Activated CD8-positive, alpha-beta memory T cell treated with anti-CD3 and anti-CD28 coated beads, Interleukin-2, amount 10 ng/mL, durations not matched to agents 7 days and 5 days (primary cell): ENCODE data around the gene LMNTD1. TPM values are rescaled to one million over a fixed set of nuclear protein-coding genes. Genes with fewer than 3 reads are reported as not detected.

Experiments used
- ATAC-seq: fragments of 150-1000 bp; cut with Tn5 transposase; one replicate; pipeline ENCODE4 v1.10.0; 2021; ENCODE audit warnings: moderate library complexity
- CTCF ChIA-PET: fragments of 350-600 bp; sonication (Branson Sonifier 250); formaldehyde crosslinking; loops from one replicate; lab custom pipeline; 2021; ENCODE audit warnings: antibody characterized with exemption; lab: Charles Lee
- DNase-seq: peaks from one replicate; pipeline ENCODE4 v3.0.0-alpha.2; 2020
- H3K27ac Mint-ChIP-seq: one replicate; pipeline ENCODE4 v1.8.0; 2021; ENCODE audit warnings: mild to moderate bottlenecking, mixed read lengths
- H3K27me3 Mint-ChIP-seq: one replicate; pipeline ENCODE4 v1.8.0; 2021; ENCODE audit warnings: mixed read lengths
- H3K36me3 Mint-ChIP-seq: one replicate; pipeline ENCODE4 v1.8.0; 2021; ENCODE audit warnings: mild to moderate bottlenecking, mixed read lengths
- H3K4me1 Mint-ChIP-seq: one replicate; pipeline ENCODE4 v1.8.0; 2021; ENCODE audit warnings: mixed read lengths
- H3K4me3 Mint-ChIP-seq: one replicate; pipeline ENCODE4 v1.8.0; 2021; ENCODE audit warnings: mild to moderate bottlenecking, moderate library complexity, mixed read lengths
- H3K9me3 Mint-ChIP-seq: one replicate; pipeline ENCODE4 v1.8.0; 2022; ENCODE audit warnings: low read depth, mixed read lengths
- total RNA-seq, 2 experiments: library from RNA; stranded (reverse); gene quantifications; one replicate each; pipeline ENCODE4 v1.2.3, GENCODE V29; 2021

LMNTD1 gene
- total RNA-seq, 2 experiments from 2014 or later = not detected

DNA sequence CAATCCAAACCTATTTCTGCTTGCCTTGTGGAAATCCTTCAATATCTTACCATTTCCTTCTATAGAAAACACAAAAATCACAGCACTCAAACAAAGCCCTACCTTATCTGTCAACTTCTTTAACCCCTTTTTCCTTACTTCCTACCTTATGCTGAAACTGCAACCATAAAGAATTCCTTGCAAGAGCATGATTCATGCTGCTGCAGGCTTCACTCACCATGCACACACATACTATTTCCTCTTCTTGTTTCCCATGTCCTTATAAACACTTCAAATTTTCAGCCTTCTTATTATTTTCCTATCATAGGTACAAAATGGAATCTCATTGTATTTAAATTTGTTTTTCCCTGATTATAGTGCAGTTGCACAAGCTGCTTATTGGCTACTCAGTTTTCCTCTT lies 23.3 kb downstream of the LMNTD1 start:
- ATAC-seq (no peak), DNase-seq (no peak)
- H3K9me3 Mint-ChIP-seq = no peaks in the 10 kb centered on the region
- H3K36me3 Mint-ChIP-seq = no peaks in the 10 kb centered on the region
- CTCF ChIA-PET = no interaction called here
- no peaks in the 10 kb centered on the region for H3K4me1 Mint-ChIP-seq
- H3K27ac Mint-ChIP-seq = no peak overlapping the region
- peaks cover 6% of the 10 kb centered on the region for H3K27me3 Mint-ChIP-seq
- no peak overlapping the region for H3K4me3 Mint-ChIP-seq

DNA sequence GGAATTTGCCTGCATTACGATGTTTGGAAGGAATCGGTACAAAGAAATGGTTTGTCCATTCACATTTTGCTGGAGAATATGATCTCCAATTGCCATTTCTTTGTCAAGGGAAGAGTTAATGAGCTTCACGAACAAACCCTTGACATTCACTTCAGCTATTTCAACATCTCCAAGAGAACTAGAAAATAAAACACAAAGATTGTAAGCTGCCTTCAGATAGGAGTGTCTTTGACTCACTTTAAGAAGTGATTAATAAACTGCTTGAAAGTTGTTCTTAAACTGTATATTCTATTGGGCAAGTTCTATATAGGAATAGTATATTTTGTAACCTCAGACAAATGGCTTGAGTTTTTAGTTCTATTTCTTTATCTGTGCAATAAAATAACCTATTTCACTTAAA lies 26.3 kb downstream of the LMNTD1 start:
- Mint-ChIP-seq H3K9me3 (no peaks in the 10 kb centered on the region), H3K27me3 (peaks cover 2% of the 10 kb centered on the region), H3K36me3 (no peaks in the 10 kb centered on the region), H3K4me1 (no peaks in the 10 kb centered on the region), H3K4me3 (no peak overlapping the region), H3K27ac (no peak overlapping the region)
- DNase-seq (no peak), ATAC-seq (no peak)
- CTCF ChIA-PET = no interaction called here

GRCh38 chr12:25524366-25524765 lies 28.7 kb downstream of the LMNTD1 start:
- H3K9me3 Mint-ChIP-seq = no peaks in the 10 kb centered on the region
- ATAC-seq (no peak), DNase-seq (no peak)
- CTCF ChIA-PET = no interaction called here
- no peaks in the 10 kb centered on the region for H3K36me3 Mint-ChIP-seq
- H3K27ac Mint-ChIP-seq = no peak overlapping the region
- H3K4me1 Mint-ChIP-seq = no peaks in the 10 kb centered on the region
- H3K4me3 Mint-ChIP-seq = no peak overlapping the region
- peaks cover 9% of the 10 kb centered on the region for H3K27me3 Mint-ChIP-seq

- CTCF ChIA-PET = no interaction called here
- DNase-seq = no peak
- H3K4me1 Mint-ChIP-seq = peaks cover 12% of the 10 kb centered on the region
Observed at GRCh38 chr12:25521625-25522256, 31.3 kb downstream of the LMNTD1 start.

GRCh38 chr12:25518512-25518911 lies 34.6 kb downstream of the LMNTD1 start:
- H3K9me3 Mint-ChIP-seq = no peaks in the 10 kb centered on the region
- ATAC-seq (peak; percentile 33), DNase-seq (no peak)
- H3K4me3 Mint-ChIP-seq = no peak overlapping the region
- no peaks in the 10 kb centered on the region for H3K36me3 Mint-ChIP-seq
- H3K4me1 Mint-ChIP-seq = peaks cover 12% of the 10 kb centered on the region
- CTCF ChIA-PET = no interaction called here
- peaks cover 19% of the 10 kb centered on the region for H3K27me3 Mint-ChIP-seq
- no peak overlapping the region for H3K27ac Mint-ChIP-seq

More at GRCh38 chr12:25521625-25522256, 31.3 kb downstream of the LMNTD1 start:
- H3K4me3 Mint-ChIP-seq = no peak overlapping the region
- no peaks in the 10 kb centered on the region for H3K36me3 Mint-ChIP-seq
- H3K27me3 Mint-ChIP-seq = peaks cover 14% of the 10 kb centered on the region
- no peaks in the 10 kb centered on the region for H3K9me3 Mint-ChIP-seq
- no peak for ATAC-seq
- no peak overlapping the region for H3K27ac Mint-ChIP-seq

GRCh38 chr12:25504744-25505143 lies 48.3 kb downstream of the LMNTD1 start:
- no peak for ATAC-seq
- H3K36me3 Mint-ChIP-seq = no peaks in the 10 kb centered on the region
- no peak overlapping the region for H3K27ac Mint-ChIP-seq
- DNase-seq = no peak
- no peaks in the 10 kb centered on the region for H3K4me1 Mint-ChIP-seq
- H3K9me3 Mint-ChIP-seq = no peaks in the 10 kb centered on the region
- no peak overlapping the region for H3K4me3 Mint-ChIP-seq
- H3K27me3 Mint-ChIP-seq = peaks cover 12% of the 10 kb centered on the region
- CTCF ChIA-PET = no interaction called here

GRCh38 chr12:25503666-25504065 lies 49.4 kb downstream of the LMNTD1 start:
- no peaks in the 10 kb centered on the region for H3K9me3 Mint-ChIP-seq
- DNase-seq = no peak
- no peak overlapping the region for H3K27ac Mint-ChIP-seq
- H3K4me3 Mint-ChIP-seq = no peak overlapping the region
- H3K4me1 Mint-ChIP-seq = no peaks in the 10 kb centered on the region
- CTCF ChIA-PET = no interaction called here
- H3K36me3 Mint-ChIP-seq = no peaks in the 10 kb centered on the region
- H3K27me3 Mint-ChIP-seq = peaks cover 12% of the 10 kb centered on the region
- ATAC-seq = no peak

DNA sequence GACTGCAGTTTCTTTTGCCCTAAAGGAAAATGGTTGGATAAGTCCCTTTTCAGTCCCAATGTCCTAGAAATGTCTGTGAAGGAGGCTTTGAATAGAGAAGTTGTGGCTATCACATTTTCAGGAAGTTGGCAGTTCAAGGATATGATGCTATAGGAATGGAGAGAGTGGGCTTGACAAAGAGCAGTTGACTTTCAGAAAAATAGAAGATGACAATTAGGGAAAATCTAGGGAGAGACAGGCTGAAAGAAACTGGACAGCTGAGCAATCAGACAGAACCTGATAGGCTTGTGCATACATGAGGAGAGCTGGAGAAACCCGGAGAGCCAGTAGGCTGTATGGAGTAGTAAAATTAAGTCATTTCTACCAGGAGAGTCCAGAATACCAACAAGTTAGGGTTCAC lies 50.5 kb downstream of the LMNTD1 start:
- CTCF ChIA-PET = no interaction called here
- no peaks in the 10 kb centered on the region for H3K9me3 Mint-ChIP-seq
- H3K4me3 Mint-ChIP-seq = no peak overlapping the region

GRCh38 chr12:25502118-25502517 lies 51.0 kb downstream of the LMNTD1 start:
- no peak overlapping the region for H3K4me3 Mint-ChIP-seq
- no peaks in the 10 kb centered on the region for H3K4me1 Mint-ChIP-seq
- no peaks in the 10 kb centered on the region for H3K9me3 Mint-ChIP-seq
- no peak for ATAC-seq
- H3K27me3 Mint-ChIP-seq = peaks cover 12% of the 10 kb centered on the region
- H3K27ac Mint-ChIP-seq = no peak overlapping the region
- no peak for DNase-seq
- H3K36me3 Mint-ChIP-seq = no peaks in the 10 kb centered on the region
- CTCF ChIA-PET = no interaction called here

More for the DNA sequence above, 50.5 kb downstream of the LMNTD1 start:
- H3K36me3 Mint-ChIP-seq = no peaks in the 10 kb centered on the region
- no peak for DNase-seq
- no peak for ATAC-seq
- H3K27ac Mint-ChIP-seq = no peak overlapping the region
- H3K4me1 Mint-ChIP-seq = no peaks in the 10 kb centered on the region
- H3K27me3 Mint-ChIP-seq = peaks cover 12% of the 10 kb centered on the region

DNA sequence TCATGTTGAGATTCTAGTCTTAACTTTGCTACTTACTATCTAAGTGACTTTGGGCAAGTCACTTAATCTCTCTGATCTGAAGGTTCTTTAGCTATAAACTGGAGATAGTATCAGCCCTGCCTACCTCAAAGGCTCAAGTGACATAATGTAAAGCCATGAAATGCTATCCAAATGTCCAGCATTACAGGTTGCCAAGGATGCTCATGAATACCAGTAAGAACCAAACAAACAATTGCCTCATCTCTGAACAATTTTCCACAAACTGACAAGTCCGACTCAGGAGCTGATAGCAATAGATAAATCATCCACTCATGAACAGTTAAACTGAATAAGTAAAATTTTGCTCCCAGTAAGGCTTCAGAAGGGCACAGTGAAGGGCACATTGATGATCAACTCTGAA lies 51.5 kb downstream of the LMNTD1 start:
- DNase-seq = no peak
- CTCF ChIA-PET = no interaction called here
- Mint-ChIP-seq H3K36me3 (no peaks in the 10 kb centered on the region), H3K27ac (no peak overlapping the region), H3K4me1 (no peaks in the 10 kb centered on the region), H3K27me3 (peaks cover 12% of the 10 kb centered on the region), H3K9me3 (no peaks in the 10 kb centered on the region), H3K4me3 (no peak overlapping the region)
- ATAC-seq = no peak

DNA sequence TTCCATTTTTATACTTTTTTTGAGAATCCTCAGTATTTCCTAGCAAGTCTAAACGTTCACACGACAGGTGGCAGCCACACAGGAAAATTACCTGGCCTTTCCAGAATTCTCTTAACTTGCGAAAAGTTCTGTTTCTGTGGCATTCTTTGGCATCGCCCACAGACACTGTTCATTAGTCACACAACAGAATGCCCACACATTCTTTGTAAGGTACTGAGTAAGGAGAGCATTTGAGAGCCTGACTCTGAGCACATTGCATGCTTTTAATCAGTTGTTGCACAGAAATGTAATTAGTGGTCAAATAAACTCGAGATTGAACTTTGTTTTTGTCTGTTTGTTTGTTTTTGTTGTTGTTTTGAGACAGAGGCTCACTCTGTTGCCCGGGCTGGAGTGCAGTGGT lies 52.4 kb downstream of the LMNTD1 start:
- CTCF ChIA-PET = no interaction called here
- no peaks in the 10 kb centered on the region for H3K9me3 Mint-ChIP-seq

DNA sequence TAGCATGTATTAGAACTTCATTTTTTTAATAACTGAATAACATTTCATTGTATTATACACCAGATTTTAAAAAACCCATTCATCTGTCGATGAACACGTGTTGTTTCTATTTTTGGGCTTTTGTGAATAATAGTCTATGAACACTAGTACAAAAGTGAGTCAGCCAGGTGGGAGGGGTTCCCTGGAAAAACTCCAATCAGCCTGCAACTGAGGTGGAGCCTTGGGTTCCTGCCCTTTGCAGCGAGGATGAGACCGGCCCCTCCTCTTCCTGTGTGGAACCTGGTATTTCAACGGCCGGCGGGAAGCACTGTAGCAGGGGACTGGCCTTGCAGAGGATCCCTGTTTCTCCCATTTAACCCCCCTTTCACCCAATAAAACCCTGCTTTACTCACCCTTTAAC lies 56.1 kb downstream of the LMNTD1 start:
- CTCF ChIA-PET = no interaction called here
- Mint-ChIP-seq H3K36me3 (no peaks in the 10 kb centered on the region), H3K4me1 (no peaks in the 10 kb centered on the region), H3K9me3 (no peaks in the 10 kb centered on the region), H3K4me3 (no peak overlapping the region), H3K27me3 (peaks cover 9% of the 10 kb centered on the region), H3K27ac (no peak overlapping the region)
- DNase-seq = no peak
- no peak for ATAC-seq

More for the DNA sequence above, 52.4 kb downstream of the LMNTD1 start:
- DNase-seq = no peak
- no peak overlapping the region for H3K27ac Mint-ChIP-seq
- no peaks in the 10 kb centered on the region for H3K36me3 Mint-ChIP-seq
- H3K27me3 Mint-ChIP-seq = peaks cover 12% of the 10 kb centered on the region
- no peaks in the 10 kb centered on the region for H3K4me1 Mint-ChIP-seq
- H3K4me3 Mint-ChIP-seq = no peak overlapping the region
- no peak for ATAC-seq

DNA sequence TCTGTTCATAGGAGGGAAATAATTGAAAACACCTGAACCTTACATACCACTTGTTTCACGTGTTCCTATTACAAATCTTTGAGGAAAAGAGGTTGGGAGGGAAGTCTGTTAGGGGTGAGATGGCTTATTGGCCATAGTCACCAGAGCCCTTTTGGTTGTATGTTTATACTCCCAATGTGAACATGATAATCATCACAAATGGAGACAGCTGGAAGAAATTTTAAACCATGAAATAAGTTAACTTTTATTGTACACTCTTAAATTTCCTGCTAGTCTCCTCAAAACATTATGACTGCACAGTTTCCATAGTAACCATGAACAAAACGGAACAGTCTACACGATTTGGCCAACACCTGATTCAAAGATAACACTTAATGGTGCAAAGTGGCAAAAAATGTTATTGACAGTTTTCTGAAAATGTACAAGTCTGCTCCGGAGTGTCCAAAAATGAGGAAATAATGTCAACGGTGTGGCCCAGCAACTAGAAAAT lies 56.9 kb downstream of the LMNTD1 start:
- ATAC-seq (no peak), DNase-seq (no peak)
- no peaks in the 10 kb centered on the region for H3K36me3 Mint-ChIP-seq
- no peaks in the 10 kb centered on the region for H3K4me1 Mint-ChIP-seq
- H3K27ac Mint-ChIP-seq = no peak overlapping the region
- H3K9me3 Mint-ChIP-seq = no peaks in the 10 kb centered on the region
- H3K27me3 Mint-ChIP-seq = peaks cover 9% of the 10 kb centered on the region
- CTCF ChIA-PET = no interaction called here
- no peak overlapping the region for H3K4me3 Mint-ChIP-seq

- DNase-seq = no peak
- peaks cover 7% of the 10 kb centered on the region for H3K27me3 Mint-ChIP-seq
- H3K36me3 Mint-ChIP-seq = no peaks in the 10 kb centered on the region
- ATAC-seq = no peak
- no peak overlapping the region for H3K27ac Mint-ChIP-seq
- H3K4me3 Mint-ChIP-seq = no peak overlapping the region
- CTCF ChIA-PET = no interaction called here
- no peaks in the 10 kb centered on the region for H3K4me1 Mint-ChIP-seq
- no peaks in the 10 kb centered on the region for H3K9me3 Mint-ChIP-seq
Observed at GRCh38 chr12:25495331-25496097, 57.6 kb downstream of the LMNTD1 start.
